GM08714 (cell line): ENCODE data around the gene SMIM44.

Source experiments
- H3K4me3 ChIP-seq: fragments of 200-500 bp; sonication (Bioruptor generic); 2 replicates; pipeline ENCODE4 v1.5.1; 2014; ENCODE audit warnings: mild to moderate bottlenecking, low read length, inconsistent platforms
- ZNF274 ChIP-seq: IDR thresholded peaks from 2 replicates; pipeline ENCODE4 v1.6.1; 2012; ENCODE audit warnings: mild to moderate bottlenecking, low read depth, low read length

Gene SMIM44

DNA sequence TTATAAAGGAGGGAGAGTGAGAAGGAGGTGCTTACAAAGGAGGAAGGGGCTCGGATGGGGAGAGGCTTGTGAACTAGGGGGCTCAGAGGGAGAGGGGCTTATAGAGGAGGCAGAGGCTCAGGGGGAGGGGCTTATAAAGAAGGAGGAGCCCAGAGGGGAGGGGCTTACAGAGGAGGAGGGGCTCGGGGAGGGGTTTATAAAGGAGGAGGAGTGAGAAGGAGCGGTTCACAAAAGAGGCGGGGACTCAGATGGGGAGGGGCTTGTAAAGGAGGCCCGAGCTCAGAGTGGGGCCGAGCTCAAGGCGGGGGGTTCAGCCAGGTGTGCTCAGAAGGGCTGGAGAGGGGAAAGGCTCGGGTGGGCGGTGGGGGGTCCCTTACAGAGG lies 3.4 kb downstream of the SMIM44 start:
- H3K4me3 ChIP-seq, result no peak overlapping the region
- TF ChIP-seq ZNF274, result no peak

DNA sequence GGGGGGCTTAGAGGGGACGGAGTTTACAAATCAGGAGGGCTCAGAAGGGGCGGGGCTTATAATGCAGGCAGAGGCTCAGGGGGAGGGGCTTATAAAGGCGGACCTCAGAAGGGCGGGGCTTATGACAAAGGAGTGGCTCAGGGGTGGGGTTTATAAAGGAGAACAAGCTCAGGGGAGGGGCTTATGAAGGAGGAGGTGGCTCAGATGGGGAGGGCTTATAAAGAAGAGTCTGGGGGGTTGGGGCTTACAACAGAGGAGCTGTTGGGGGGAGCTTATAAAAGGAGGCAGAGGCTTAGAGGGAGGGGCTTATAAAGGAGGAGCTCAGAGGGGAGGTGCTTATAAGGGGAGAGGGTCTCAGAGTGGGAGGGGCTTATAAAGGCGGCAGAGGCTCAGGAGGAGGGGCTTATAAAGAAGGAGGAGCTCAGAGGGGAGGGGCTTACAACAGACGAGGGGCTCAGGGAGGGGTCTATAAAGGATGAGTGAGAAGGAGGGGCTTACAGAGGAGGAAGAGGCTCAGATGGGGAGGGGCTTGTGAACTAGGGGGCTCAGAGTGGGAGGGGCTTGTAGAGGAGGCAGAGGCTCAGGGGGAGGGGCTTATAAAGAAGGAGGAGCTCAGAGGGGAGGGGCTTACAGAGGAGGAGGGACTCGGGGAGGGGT lies 3.9 kb downstream of the SMIM44 start:
- TF ChIP-seq ZNF274, result no peak
- no peak overlapping the region for H3K4me3 ChIP-seq

DNA sequence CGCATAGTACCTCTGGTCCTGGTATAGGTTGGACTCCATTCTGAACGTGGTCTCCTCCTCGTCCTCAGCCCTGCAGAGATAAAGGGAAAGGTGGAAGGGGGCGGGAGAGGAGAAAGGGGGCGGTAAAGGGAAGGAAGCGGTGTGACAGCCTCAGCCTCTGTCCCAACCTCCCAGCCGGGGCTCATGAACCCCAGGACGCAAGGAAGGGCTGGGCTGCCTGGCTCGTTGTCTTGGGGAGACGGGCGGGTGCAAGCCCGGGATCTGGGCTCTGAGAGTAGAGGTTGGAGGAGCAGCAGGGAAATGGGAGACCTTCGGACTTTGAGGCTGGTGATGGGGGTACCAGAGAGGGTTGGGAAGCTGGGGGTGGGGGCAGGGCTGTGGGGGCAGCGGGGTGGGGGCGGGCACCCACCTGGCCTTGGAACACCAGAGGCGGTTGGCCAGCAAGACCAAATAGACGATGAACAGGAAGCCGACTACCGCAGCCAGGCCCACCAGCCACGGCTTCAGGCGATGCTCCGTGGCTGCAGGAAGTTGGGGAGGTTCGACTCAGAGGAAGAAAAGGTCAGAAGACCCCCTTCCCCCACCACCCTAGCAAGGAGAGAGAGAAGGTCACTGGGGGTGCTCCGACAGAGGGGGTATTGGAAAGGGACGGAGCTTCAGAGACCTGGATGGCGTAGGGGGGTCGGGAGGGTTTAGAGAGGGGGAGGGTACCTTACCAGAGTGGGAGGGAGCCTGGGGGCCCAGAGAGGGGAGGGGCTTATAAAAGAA lies 4.6 kb downstream of the SMIM44 start:
- no peak overlapping the region for H3K4me3 ChIP-seq
- TF ChIP-seq ZNF274, result no peak

DNA sequence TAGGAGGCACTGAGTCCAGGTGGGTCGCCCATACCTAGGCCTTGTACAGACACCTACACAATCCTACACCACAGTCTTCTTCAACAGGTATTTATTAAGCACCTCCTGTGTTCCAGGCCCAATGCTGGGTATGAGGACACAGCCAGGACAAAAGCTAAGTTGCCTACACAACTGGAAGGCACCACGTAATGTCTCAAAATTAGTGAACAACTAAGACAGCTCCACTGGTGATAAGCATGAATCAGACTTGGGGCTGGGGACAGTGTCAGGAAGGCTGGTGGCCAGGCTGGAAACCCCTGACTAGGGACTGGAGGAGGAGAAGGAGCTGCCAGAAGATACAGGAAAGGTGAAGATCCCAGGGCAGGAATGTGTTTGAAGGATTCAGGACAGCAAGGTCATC lies 5.3 kb downstream of the SMIM44 start:
- H3K4me3 ChIP-seq, result no peak overlapping the region
- no peak for TF ChIP-seq ZNF274

DNA sequence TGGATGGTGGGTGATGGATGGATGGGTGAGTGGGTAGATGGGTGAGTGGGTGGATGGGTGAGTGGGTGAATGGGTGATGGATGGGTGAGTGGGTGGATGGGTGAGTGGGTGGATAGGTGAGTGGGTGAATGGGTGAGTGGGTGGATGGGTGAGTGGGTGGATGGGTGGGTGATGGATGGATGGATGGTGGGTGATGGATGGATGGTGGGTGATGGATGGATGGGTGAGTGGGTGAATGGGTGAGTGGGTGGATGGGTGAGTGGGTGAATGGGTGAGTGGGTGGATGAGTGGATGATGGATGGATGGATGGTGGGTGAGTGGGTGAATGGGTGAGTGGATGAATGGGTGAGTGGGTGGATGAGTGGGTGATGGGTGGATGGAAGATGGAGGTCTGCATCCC lies 5.7 kb downstream of the SMIM44 start:
- TF ChIP-seq ZNF274, result no peak
- H3K4me3 ChIP-seq, result no peak overlapping the region

DNA sequence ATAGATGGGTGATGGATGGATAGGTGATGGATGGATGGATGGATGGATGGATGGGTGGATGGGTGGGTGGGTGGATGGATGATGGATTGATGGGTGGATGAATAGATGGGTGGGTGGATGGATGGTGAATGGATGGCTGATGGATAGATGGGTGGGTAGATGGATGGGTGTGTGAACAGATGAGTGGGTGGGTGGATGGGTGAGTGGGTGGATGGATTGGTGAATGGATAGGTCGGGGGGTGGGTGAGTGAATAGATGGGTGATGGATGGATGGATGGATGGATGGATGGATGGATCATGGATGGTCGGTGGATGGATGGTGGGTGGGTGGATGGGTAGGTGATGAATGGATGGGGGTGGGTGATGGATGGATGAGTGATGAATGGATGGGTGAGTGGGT lies 6.4 kb downstream of the SMIM44 start:
- H3K4me3 ChIP-seq, result no peak overlapping the region
- no peak for TF ChIP-seq ZNF274

DNA sequence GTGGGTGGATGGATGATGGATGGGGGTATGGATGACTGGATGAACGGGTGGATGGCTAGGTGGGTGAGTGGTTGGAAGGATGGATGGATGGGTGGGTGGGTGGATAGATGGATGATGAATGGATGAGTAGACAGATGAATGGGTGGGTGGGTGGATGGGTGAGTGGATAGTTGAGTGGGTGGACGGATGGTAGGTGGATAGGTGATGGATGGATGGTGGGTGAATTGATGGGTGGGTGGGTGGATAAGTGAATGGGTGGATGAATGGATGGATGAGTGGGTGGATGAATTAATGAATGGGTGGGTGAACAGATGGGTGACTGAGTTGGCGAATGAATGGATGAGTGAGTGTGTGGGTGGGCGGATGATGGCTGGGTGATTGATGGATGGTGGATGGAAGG lies 7.8 kb downstream of the SMIM44 start:
- no peak for TF ChIP-seq ZNF274
- H3K4me3 ChIP-seq, result no peak overlapping the region

DNA sequence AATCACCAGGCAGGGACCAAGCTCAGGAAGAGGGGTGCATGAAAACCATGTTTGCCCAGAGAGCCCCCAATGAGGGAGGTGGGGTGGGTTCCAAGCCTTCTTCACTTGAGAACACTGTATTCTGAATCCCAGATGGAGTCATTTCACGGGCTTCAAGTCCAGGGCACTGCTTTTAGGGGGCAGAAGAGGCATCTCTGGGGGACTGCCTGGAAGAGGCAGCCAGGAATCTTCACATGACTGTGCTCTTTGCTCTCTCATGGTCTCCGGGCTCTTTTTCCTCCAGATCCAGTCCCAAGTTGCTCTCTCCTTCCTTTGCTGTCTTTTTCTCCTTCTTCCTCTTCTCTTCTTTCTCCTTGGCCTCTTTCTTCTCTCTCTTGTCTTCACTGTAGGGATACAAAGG lies 8.6 kb downstream of the SMIM44 start:
- no peak for TF ChIP-seq ZNF274
- H3K4me3 ChIP-seq, result no peak overlapping the region

DNA sequence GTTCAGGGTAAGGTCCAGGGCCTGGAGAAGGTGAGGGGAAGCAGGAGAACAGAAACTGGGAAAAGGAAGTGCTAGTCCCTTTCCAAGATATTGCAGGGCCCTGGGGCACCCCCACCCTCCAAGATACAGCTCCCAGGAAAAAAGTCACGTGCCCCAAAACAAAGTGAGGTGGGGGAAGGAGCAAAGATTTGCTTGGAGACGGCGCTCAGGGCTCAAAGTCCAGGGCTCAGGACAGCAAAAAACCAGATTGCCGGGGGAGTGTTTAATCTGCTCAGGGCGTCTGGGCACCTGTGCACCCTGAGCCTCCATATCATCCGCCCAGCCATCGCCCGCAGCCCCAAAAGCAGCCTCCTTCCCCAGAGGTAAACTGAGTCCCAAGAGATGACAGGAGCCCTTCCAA lies 9.2 kb downstream of the SMIM44 start:
- TF ChIP-seq ZNF274, result no peak

DNA sequence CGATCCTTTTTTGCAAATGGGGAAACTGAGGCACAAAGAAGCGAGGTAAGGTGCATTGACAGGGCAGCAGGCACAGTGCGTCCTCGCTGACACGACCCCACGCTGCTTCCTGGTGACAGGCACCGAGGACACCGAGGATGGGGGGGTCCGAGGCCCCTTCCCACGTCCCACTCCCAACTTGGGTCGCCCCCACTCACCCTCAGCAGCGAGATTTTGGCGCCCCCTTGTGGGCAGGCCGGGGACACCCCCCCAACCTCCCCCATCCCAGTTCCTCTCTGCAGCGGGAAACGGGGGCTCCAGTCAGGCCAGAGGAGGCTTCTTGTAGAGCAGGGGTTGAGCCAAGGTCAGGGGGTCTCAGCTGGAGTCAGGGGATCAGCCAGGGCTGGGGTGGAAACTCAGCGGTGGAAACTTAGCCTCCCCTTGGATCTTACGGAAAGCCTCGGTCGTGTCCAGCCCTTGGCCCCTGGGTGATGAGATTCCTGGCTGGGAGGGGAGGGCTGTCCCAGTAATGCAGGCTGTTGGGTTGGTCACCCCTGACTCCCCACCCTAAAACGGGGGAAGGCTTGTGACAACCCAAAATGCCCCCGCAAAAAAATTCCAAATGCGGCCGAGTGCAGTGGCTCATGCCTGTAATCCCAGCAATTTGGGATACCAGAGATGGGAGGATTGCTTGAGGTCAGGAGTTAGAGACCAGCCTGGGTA lies 11.1 kb downstream of the SMIM44 start:
- no peak overlapping the region for H3K4me3 ChIP-seq
- no peak for TF ChIP-seq ZNF274

More for the DNA sequence above, 9.2 kb downstream of the SMIM44 start:
- no peak overlapping the region for H3K4me3 ChIP-seq

DNA sequence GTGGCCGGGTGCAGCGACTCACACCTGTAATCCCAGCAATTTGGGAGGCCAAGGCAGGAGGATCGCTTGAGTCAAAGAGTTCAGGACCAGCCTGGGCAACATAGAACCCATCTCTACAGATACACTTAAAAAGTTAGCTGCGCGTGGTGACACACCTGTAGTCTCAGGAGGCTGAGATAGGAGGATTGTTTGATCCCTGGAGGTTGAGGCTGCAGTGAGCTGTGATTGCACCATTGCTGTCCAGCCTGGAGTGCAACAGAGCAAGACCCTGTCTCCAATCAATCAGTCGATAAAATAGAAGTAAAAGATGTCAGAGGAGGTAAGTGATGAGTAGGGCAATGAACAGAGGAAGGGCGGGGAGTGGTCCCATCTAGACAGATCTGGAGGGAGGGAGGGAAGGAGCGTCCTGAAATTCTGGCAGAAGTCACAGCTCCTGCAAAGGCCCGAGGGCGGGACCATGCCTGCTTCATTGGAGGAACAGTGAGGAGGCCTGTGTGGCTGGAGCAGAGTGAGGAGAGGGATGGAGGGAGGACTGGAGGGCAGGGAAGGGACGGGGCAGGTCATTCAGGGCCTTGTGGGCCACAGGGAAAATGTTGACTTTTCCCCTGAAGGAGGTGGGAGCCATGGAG lies 12.6 kb downstream of the SMIM44 start:
- no peak overlapping the region for H3K4me3 ChIP-seq
- no peak for TF ChIP-seq ZNF274

DNA sequence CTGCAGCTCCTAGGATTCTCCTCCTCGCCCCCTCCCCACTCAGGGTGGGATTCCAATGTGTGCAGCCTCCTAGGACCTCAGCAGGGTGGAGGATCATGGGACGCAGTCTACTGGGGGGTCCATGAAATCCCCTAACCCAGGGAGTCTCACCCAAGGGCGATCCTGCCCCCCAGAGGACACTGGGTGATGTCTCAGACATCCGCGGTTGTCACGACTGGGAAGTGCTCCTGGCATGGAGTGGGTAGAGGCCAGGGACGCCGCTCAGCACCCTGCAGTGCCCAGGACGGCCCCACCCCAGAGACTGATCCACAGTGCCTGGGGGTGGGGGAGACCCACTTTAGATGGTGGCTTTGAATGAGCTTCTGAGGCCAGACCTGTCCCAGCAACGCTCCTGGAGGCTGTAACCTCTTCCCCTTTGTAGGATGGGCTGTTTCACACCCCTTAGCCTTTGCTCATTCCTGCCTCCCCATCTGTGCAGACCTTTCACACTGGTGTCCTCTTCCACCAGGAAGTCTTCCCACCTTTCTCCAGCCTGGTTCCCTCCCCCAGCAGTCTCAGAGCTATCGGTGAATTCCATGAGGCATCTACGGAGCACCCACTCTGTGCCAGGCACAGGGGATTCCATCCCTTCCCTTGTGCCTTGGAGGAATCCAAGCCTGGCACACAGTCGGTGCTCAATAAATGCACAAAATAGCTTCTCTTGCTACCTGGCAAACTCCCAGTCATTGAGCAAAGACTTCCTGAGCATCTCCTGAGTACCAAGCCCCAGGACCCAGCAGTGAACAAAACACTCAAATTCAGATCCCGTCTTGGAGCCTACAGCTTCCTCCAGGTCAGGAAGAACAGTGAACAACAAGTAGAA lies 13.4 kb downstream of the SMIM44 start:
- no peak overlapping the region for H3K4me3 ChIP-seq
- TF ChIP-seq ZNF274, result no peak

DNA sequence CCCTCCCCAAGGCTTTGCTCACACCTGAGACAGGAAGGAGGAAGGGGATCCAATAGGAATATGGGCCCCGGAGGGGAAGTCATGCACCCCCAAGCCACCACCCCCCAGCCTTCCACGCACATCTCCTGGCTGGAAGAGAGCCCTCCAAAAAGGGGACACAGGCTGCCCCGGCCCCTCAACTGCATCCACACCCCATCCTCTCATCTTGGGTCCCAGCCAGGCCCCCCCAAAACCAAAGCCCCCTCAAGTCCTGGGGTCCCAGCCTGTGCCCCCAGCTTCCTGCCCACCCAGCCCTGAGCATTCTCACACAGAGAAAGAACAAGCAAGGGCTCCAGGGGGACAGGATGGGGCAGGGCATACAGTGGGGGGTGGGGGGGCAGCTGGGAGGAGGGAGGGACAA lies 15.0 kb downstream of the SMIM44 start:
- no peak overlapping the region for H3K4me3 ChIP-seq
- no peak for TF ChIP-seq ZNF274
